Stimulated activated CD4-positive, alpha-beta T cell treated with anti-CD3 and anti-CD28 coated beads, Interleukin-15, amount 100 ng/mL, for 48 hours (primary cell): Measurements from ENCODE around the gene HNF1A.

Experiments
- DNase-seq, 2 donors: peaks; one replicate each; pipeline ENCODE4 v3.0.0-alpha.2; 2020; ENCODE audit warnings: low read depth in 2 of 2

HNF1A gene

GRCh38 chr12:120988658-120989057 lies 10.3 kb downstream of the HNF1A start:
- DNase-seq: no peak

GRCh38 chr12:120989687-120990086 lies 11.3 kb downstream of the HNF1A start:
- DNase-seq: no peak

GRCh38 chr12:120990487-120991055 lies 12.2 kb downstream of the HNF1A start:
- DNase-seq: no peak

GRCh38 chr12:120991965-120992364 lies 13.6 kb downstream of the HNF1A start:
- no peak for DNase-seq

- no peak for DNase-seq
Observed at GRCh38 chr12:120992989-120993388, 14.6 kb downstream of the HNF1A start.

GRCh38 chr12:120993496-120993895 lies 15.2 kb downstream of the HNF1A start:
- DNase-seq: no peak

- DNase-seq: no peak
Observed at GRCh38 chr12:120994059-120994458, 15.7 kb downstream of the HNF1A start.

GRCh38 chr12:120994589-120995337 lies 16.4 kb downstream of the HNF1A start:
- DNase-seq: no peak

GRCh38 chr12:120996133-120996746 lies 17.9 kb downstream of the HNF1A start:
- no peak for DNase-seq

GRCh38 chr12:120997448-120997847 lies 19.1 kb downstream of the HNF1A start:
- DNase-seq: no peak

GRCh38 chr12:120998435-120998834 lies 20.1 kb downstream of the HNF1A start:
- DNase-seq: no peak

GRCh38 chr12:120999191-121000120 lies 21.1 kb downstream of the HNF1A start:
- DNase-seq: no peak

- DNase-seq: no peak
Observed at GRCh38 chr12:121000530-121000929, 22.2 kb downstream of the HNF1A start.

GRCh38 chr12:121001060-121001459 lies 22.7 kb downstream of the HNF1A start:
- DNase-seq: no peak

GRCh38 chr12:121001841-121002483 lies 23.6 kb downstream of the HNF1A start:
- no peak for DNase-seq

- DNase-seq: no peak
Observed at GRCh38 chr12:121003650-121004049, 25.3 kb downstream of the HNF1A start.

GRCh38 chr12:121004253-121004815 lies 26.0 kb downstream of the HNF1A start:
- no peak for DNase-seq

- DNase-seq: peak; percentile 28 to 38
Observed at GRCh38 chr12:121005346-121005815, 27.0 kb downstream of the HNF1A start.

GRCh38 chr12:121008347-121009098 lies 30.2 kb downstream of the HNF1A start:
- no peak for DNase-seq

GRCh38 chr12:121009741-121010140 lies 31.4 kb downstream of the HNF1A start:
- no peak for DNase-seq
